H9 (cell line): ENCODE data around the gene GRM3. TPM values are rescaled to one million over a fixed set of nuclear protein-coding genes. Genes with fewer than 3 reads are reported as not detected.

ENCODE experiments used
- DNase-seq: peaks from one replicate; pipeline ENCODE4 v3.0.0-alpha.2; 2017
- H2AFZ ChIP-seq: one replicate; pipeline ENCODE4 v1.6.1; 2013; ENCODE audit warnings: mild to moderate bottlenecking, low read length, control low read depth, moderate library complexity
- H2AK5ac ChIP-seq: 2 replicates; pipeline ENCODE4 v1.6.1; 2013; ENCODE audit warnings: low read length, control low read depth, mixed read lengths; ENCODE audit not compliant: insufficient read length
- H2BK120ac ChIP-seq: one replicate; pipeline ENCODE4 v1.6.1; 2013; ENCODE audit warnings: low read depth, mild to moderate bottlenecking, low read length, control low read depth, inconsistent platforms; ENCODE audit not compliant: poor library complexity, severe bottlenecking
- H2BK12ac ChIP-seq: 2 replicates; pipeline ENCODE4 v1.6.1; 2013; ENCODE audit warnings: low read length, control low read depth, mixed read lengths, low read depth; ENCODE audit not compliant: insufficient read length
- H2BK15ac ChIP-seq: 2 replicates; pipeline ENCODE4 v1.6.1; 2013; ENCODE audit warnings: low read depth, low read length, control low read depth
- H2BK20ac ChIP-seq: one replicate; pipeline ENCODE4 v1.6.1; 2013; ENCODE audit warnings: low read depth, mild to moderate bottlenecking, low read length, control low read depth, inconsistent platforms; ENCODE audit not compliant: poor library complexity, severe bottlenecking
- H2BK5ac ChIP-seq: 2 replicates; pipeline ENCODE4 v1.6.1; 2013; ENCODE audit warnings: low read length, control low read depth, mixed read lengths; ENCODE audit not compliant: insufficient read length
- H3K14ac ChIP-seq: 2 replicates; pipeline ENCODE4 v1.6.1; 2013; ENCODE audit warnings: low read length, control low read depth; ENCODE audit not compliant: insufficient read depth
- H3K18ac ChIP-seq: 2 replicates; pipeline ENCODE4 v1.6.1; 2013; ENCODE audit warnings: low read depth, mild to moderate bottlenecking, mixed read lengths, low read length, control low read depth; ENCODE audit not compliant: insufficient read length
- H3K23ac ChIP-seq: 2 replicates; pipeline ENCODE4 v1.6.1; 2013; ENCODE audit warnings: low read length, control low read depth, mixed read lengths, low read depth; ENCODE audit not compliant: insufficient read length
- H3K23me2 ChIP-seq: 2 replicates; pipeline ENCODE4 v1.6.1; 2013; ENCODE audit warnings: low read depth, mild to moderate bottlenecking, mixed read lengths, low read length, control low read depth; ENCODE audit not compliant: insufficient read length, poor library complexity, severe bottlenecking
- H3K27ac ChIP-seq: 2 replicates; pipeline ENCODE4 v1.5.1; 2013; ENCODE audit warnings: low read length, control low read depth, mixed read lengths, low read depth; ENCODE audit not compliant: insufficient read length
- H3K27me3 ChIP-seq: 2 replicates; pipeline ENCODE4 v1.6.1; 2013; ENCODE audit warnings: low read length, control low read depth, inconsistent platforms; ENCODE audit not compliant: insufficient read depth
- H3K4ac ChIP-seq: 2 replicates; pipeline ENCODE4 v1.6.1; 2013; ENCODE audit warnings: low read depth, mild to moderate bottlenecking, control low read depth, inconsistent platforms, low read length, moderate library complexity
- H3K4me1 ChIP-seq: 2 replicates; pipeline ENCODE4 v1.6.1; 2013; ENCODE audit warnings: low read length, control low read depth, inconsistent platforms; ENCODE audit not compliant: insufficient read depth
- H3K4me2 ChIP-seq: 2 replicates; pipeline ENCODE4 v1.6.1; 2013; ENCODE audit warnings: low read length, control low read depth, mixed read lengths; ENCODE audit not compliant: insufficient read length, insufficient read depth
- H3K56ac ChIP-seq: 2 replicates; pipeline ENCODE4 v1.6.1; 2013; ENCODE audit warnings: low read depth, mild to moderate bottlenecking, mixed read lengths, low read length, control low read depth; ENCODE audit not compliant: insufficient read length
- H3K79me1 ChIP-seq: 2 replicates; pipeline ENCODE4 v1.6.1; 2013; ENCODE audit warnings: low read depth, mild to moderate bottlenecking, moderate library complexity, low read length, control low read depth, inconsistent platforms; ENCODE audit not compliant: insufficient read depth, poor library complexity, severe bottlenecking
- H3K79me2 ChIP-seq: 2 replicates; pipeline ENCODE4 v1.6.1; 2013; ENCODE audit warnings: low read length, control low read depth, inconsistent platforms; ENCODE audit not compliant: insufficient read depth
- H3K9ac ChIP-seq: 2 replicates; pipeline ENCODE4 v1.6.1; 2013; ENCODE audit warnings: low read length, control low read depth, mixed read lengths; ENCODE audit not compliant: insufficient read length; ENCODE audit errors: extremely low read depth
- H3K9me3 ChIP-seq: one replicate; pipeline ENCODE4 v1.6.1; 2013; ENCODE audit warnings: low read depth, low read length, inconsistent platforms; ENCODE audit not compliant: control insufficient read depth
- H3T11ph ChIP-seq: one replicate; pipeline ENCODE4 v1.6.1; 2013; ENCODE audit warnings: mild to moderate bottlenecking, low read length, control low read depth, inconsistent platforms
- H4K20me1 ChIP-seq: one replicate; pipeline ENCODE4 v1.6.1; 2013; ENCODE audit not compliant: control insufficient read depth, insufficient read length, insufficient read depth
- H4K5ac ChIP-seq: 2 replicates; pipeline ENCODE4 v1.6.1; 2013; ENCODE audit warnings: low read depth, mild to moderate bottlenecking, mixed read lengths, low read length, control low read depth; ENCODE audit not compliant: insufficient read length
- H4K8ac ChIP-seq: replicated peaks from 2 replicates; pipeline ENCODE4 v1.6.1; 2013; ENCODE audit warnings: low read length, control low read depth, mixed read lengths, low read depth; ENCODE audit not compliant: insufficient read length
- H4K91ac ChIP-seq: 2 replicates; pipeline ENCODE4 v1.6.1; 2013; ENCODE audit warnings: low read depth, mild to moderate bottlenecking, moderate library complexity, mixed read lengths, low read length, control low read depth; ENCODE audit not compliant: insufficient read length
- H3K27ac Mint-ChIP-seq, 3 experiments: 2 replicates in 2 of 3; 3 replicates in 1 of 3; pipeline ENCODE4 v1.8.0; 2020 to 2021; ENCODE audit warnings: mixed read lengths in 3 of 3, mild to moderate bottlenecking in 1 of 3, moderate library complexity in 1 of 3
- H3K27me3 Mint-ChIP-seq: 2 replicates; pipeline ENCODE4 v1.8.0; 2021; ENCODE audit warnings: low read depth, mild to moderate bottlenecking, moderate library complexity, mixed read lengths
- H3K36me3 Mint-ChIP-seq, 3 experiments: 2 replicates in 2 of 3; 3 replicates in 1 of 3; pipeline ENCODE4 v1.8.0; 2020 to 2021; ENCODE audit warnings: low read depth in 3 of 3, mixed read lengths in 3 of 3; ENCODE audit not compliant: insufficient read depth in 1 of 3
- H3K4me1 Mint-ChIP-seq, 2 experiments: 2 replicates each; pipeline ENCODE4 v1.8.0; 2020; ENCODE audit warnings: mixed read lengths in 2 of 2
- H3K4me3 Mint-ChIP-seq, 2 experiments: 2 replicates in 1 of 2; 3 replicates in 1 of 2; pipeline ENCODE4 v1.8.0; 2020 to 2021; ENCODE audit warnings: mild to moderate bottlenecking in 2 of 2, mixed read lengths in 2 of 2, moderate library complexity in 1 of 2
- H3K9me3 Mint-ChIP-seq, 2 experiments: 2 replicates in 1 of 2; 3 replicates in 1 of 2; pipeline ENCODE4 v1.8.0; 2020; ENCODE audit warnings: mild to moderate bottlenecking in 2 of 2, mixed read lengths in 2 of 2, moderate library complexity in 1 of 2
- CTCF ChIP-seq: fragments of 200-600 bp; sonication (generic); conservative IDR thresholded peaks from 3 replicates; pipeline ENCODE4 v1.8.0; 2021; ENCODE audit warnings: antibody characterized with exemption, mild to moderate bottlenecking
- WGBS: extraction: QIAGEN DNeasy Blood & Tissue Kit; methylation state at CpG from one replicate; pipeline ENCODE4 v1.1.7; 2013; ENCODE audit warnings: missing lambda C conversion rate, low lambda C conversion rate, mixed read lengths; ENCODE audit not compliant: insufficient read length; ENCODE audit errors: extremely low coverage; 5-methylcytosine and 5-hydroxymethylcytosine counted together
- total RNA-seq: library from RNA; stranded (reverse); gene quantifications from 2 replicates; pipeline ENCODE4 v1.2.1, GENCODE V29; 2021

The GRM3 gene
- total RNA-seq, 1 experiment from 2014 or later, result 0.15 TPM

DNA sequence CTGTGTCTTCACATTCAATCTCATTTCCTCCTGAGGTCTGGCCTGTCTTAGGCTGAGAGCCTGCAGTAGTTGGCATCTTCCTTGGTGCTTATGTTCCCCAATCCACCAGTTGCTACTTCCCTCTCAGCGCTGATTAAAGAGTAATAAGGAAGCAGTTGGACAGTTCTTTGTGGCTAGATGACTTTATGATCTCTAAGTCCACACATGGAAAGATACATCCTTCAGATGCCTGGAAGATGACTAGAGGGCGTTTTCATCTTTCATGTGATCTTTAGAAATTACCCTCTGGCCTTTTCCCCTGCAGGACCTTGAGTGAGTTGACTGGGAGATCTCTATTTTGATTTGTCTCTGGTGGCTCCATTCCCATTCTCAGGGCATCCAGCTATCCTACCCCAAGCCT is 204.5 kb downstream of the GRM3 start:
- no peak overlapping the region for H2BK20ac ChIP-seq
- no peak overlapping the region for H3K23ac ChIP-seq
- Mint-ChIP-seq H3K27me3 (no peaks in the 10 kb centered on the region), H3K36me3 (no peaks in the 10 kb centered on the region), H3K9me3 (no peaks in the 10 kb centered on the region), H3K27ac (no peak overlapping the region), H3K4me1 (peaks cover 14 to 16% of the 10 kb centered on the region in 2 experiments), H3K4me3 (no peak overlapping the region)
- no peak overlapping the region for H2BK120ac ChIP-seq
- no peak overlapping the region for H3K18ac ChIP-seq
- H3K4ac ChIP-seq, result no peak overlapping the region
- H4K8ac ChIP-seq, result no peak overlapping the region
- no peaks in the 10 kb centered on the region for H4K20me1 ChIP-seq
- H3K9ac ChIP-seq, result no peak overlapping the region
- H2BK15ac ChIP-seq, result no peak overlapping the region
- no peak overlapping the region for H4K91ac ChIP-seq
- 0 out of 2 replicates have a peak, but pooled peaks cover 4% of the 10 kb centered on the region for H3K4me1 ChIP-seq
- H3K79me2 ChIP-seq, result no peaks in the 10 kb centered on the region
- no peak overlapping the region for H3T11ph ChIP-seq
- DNase-seq, result no peak
- H2AFZ ChIP-seq, result no peak overlapping the region
- no peak overlapping the region for H2BK5ac ChIP-seq
- TF ChIP-seq CTCF, result no peak
- no CpG with 5 or more reads among the region's 2 CpGs for WGBS
- no peak overlapping the region for H4K5ac ChIP-seq
- no peak overlapping the region for H3K14ac ChIP-seq
- no peak overlapping the region for H2BK12ac ChIP-seq
- H2AK5ac ChIP-seq, result no peak overlapping the region
- no peak overlapping the region for H3K27ac ChIP-seq
- no peaks in the 10 kb centered on the region for H3K23me2 ChIP-seq
- H3K56ac ChIP-seq, result no peak overlapping the region
- H3K4me2 ChIP-seq, result no peak overlapping the region
- H3K9me3 ChIP-seq, result no peaks in the 10 kb centered on the region
- no peaks in the 10 kb centered on the region for H3K27me3 ChIP-seq
- no peaks in the 10 kb centered on the region for H3K79me1 ChIP-seq
